H9 (cell line): Measurements from ENCODE around the gene SMAP1. TPM values are rescaled to one million over a fixed set of nuclear protein-coding genes. Genes with fewer than 3 reads are reported as not detected.

Source experiments
- DNase-seq: peaks from one replicate; pipeline ENCODE4 v3.0.0-alpha.2; 2017
- H2AFZ ChIP-seq: one replicate; pipeline ENCODE4 v1.6.1; 2013; ENCODE audit warnings: mild to moderate bottlenecking, low read length, control low read depth, moderate library complexity
- H2AK5ac ChIP-seq: 2 replicates; pipeline ENCODE4 v1.6.1; 2013; ENCODE audit warnings: low read length, control low read depth, mixed read lengths; ENCODE audit not compliant: insufficient read length
- H2BK120ac ChIP-seq: one replicate; pipeline ENCODE4 v1.6.1; 2013; ENCODE audit warnings: low read depth, mild to moderate bottlenecking, low read length, control low read depth, inconsistent platforms; ENCODE audit not compliant: poor library complexity, severe bottlenecking
- H2BK12ac ChIP-seq: 2 replicates; pipeline ENCODE4 v1.6.1; 2013; ENCODE audit warnings: low read length, control low read depth, mixed read lengths, low read depth; ENCODE audit not compliant: insufficient read length
- H2BK15ac ChIP-seq: 2 replicates; pipeline ENCODE4 v1.6.1; 2013; ENCODE audit warnings: low read depth, low read length, control low read depth
- H2BK20ac ChIP-seq: one replicate; pipeline ENCODE4 v1.6.1; 2013; ENCODE audit warnings: low read depth, mild to moderate bottlenecking, low read length, control low read depth, inconsistent platforms; ENCODE audit not compliant: poor library complexity, severe bottlenecking
- H2BK5ac ChIP-seq: 2 replicates; pipeline ENCODE4 v1.6.1; 2013; ENCODE audit warnings: low read length, control low read depth, mixed read lengths; ENCODE audit not compliant: insufficient read length
- H3K14ac ChIP-seq: 2 replicates; pipeline ENCODE4 v1.6.1; 2013; ENCODE audit warnings: low read length, control low read depth; ENCODE audit not compliant: insufficient read depth
- H3K18ac ChIP-seq: 2 replicates; pipeline ENCODE4 v1.6.1; 2013; ENCODE audit warnings: low read depth, mild to moderate bottlenecking, mixed read lengths, low read length, control low read depth; ENCODE audit not compliant: insufficient read length
- H3K23ac ChIP-seq: 2 replicates; pipeline ENCODE4 v1.6.1; 2013; ENCODE audit warnings: low read length, control low read depth, mixed read lengths, low read depth; ENCODE audit not compliant: insufficient read length
- H3K23me2 ChIP-seq: 2 replicates; pipeline ENCODE4 v1.6.1; 2013; ENCODE audit warnings: low read depth, mild to moderate bottlenecking, mixed read lengths, low read length, control low read depth; ENCODE audit not compliant: insufficient read length, poor library complexity, severe bottlenecking
- H3K27ac ChIP-seq: 2 replicates; pipeline ENCODE4 v1.5.1; 2013; ENCODE audit warnings: low read length, control low read depth, mixed read lengths, low read depth; ENCODE audit not compliant: insufficient read length
- H3K27me3 ChIP-seq: 2 replicates; pipeline ENCODE4 v1.6.1; 2013; ENCODE audit warnings: low read length, control low read depth, inconsistent platforms; ENCODE audit not compliant: insufficient read depth
- H3K4ac ChIP-seq: 2 replicates; pipeline ENCODE4 v1.6.1; 2013; ENCODE audit warnings: low read depth, mild to moderate bottlenecking, control low read depth, inconsistent platforms, low read length, moderate library complexity
- H3K4me1 ChIP-seq: 2 replicates; pipeline ENCODE4 v1.6.1; 2013; ENCODE audit warnings: low read length, control low read depth, inconsistent platforms; ENCODE audit not compliant: insufficient read depth
- H3K4me2 ChIP-seq: 2 replicates; pipeline ENCODE4 v1.6.1; 2013; ENCODE audit warnings: low read length, control low read depth, mixed read lengths; ENCODE audit not compliant: insufficient read length, insufficient read depth
- H3K56ac ChIP-seq: 2 replicates; pipeline ENCODE4 v1.6.1; 2013; ENCODE audit warnings: low read depth, mild to moderate bottlenecking, mixed read lengths, low read length, control low read depth; ENCODE audit not compliant: insufficient read length
- H3K79me1 ChIP-seq: 2 replicates; pipeline ENCODE4 v1.6.1; 2013; ENCODE audit warnings: low read depth, mild to moderate bottlenecking, moderate library complexity, low read length, control low read depth, inconsistent platforms; ENCODE audit not compliant: insufficient read depth, poor library complexity, severe bottlenecking
- H3K79me2 ChIP-seq: 2 replicates; pipeline ENCODE4 v1.6.1; 2013; ENCODE audit warnings: low read length, control low read depth, inconsistent platforms; ENCODE audit not compliant: insufficient read depth
- H3K9ac ChIP-seq: 2 replicates; pipeline ENCODE4 v1.6.1; 2013; ENCODE audit warnings: low read length, control low read depth, mixed read lengths; ENCODE audit not compliant: insufficient read length; ENCODE audit errors: extremely low read depth
- H3K9me3 ChIP-seq: one replicate; pipeline ENCODE4 v1.6.1; 2013; ENCODE audit warnings: low read depth, low read length, inconsistent platforms; ENCODE audit not compliant: control insufficient read depth
- H3T11ph ChIP-seq: one replicate; pipeline ENCODE4 v1.6.1; 2013; ENCODE audit warnings: mild to moderate bottlenecking, low read length, control low read depth, inconsistent platforms
- H4K20me1 ChIP-seq: one replicate; pipeline ENCODE4 v1.6.1; 2013; ENCODE audit not compliant: control insufficient read depth, insufficient read length, insufficient read depth
- H4K5ac ChIP-seq: 2 replicates; pipeline ENCODE4 v1.6.1; 2013; ENCODE audit warnings: low read depth, mild to moderate bottlenecking, mixed read lengths, low read length, control low read depth; ENCODE audit not compliant: insufficient read length
- H4K8ac ChIP-seq: replicated peaks from 2 replicates; pipeline ENCODE4 v1.6.1; 2013; ENCODE audit warnings: low read length, control low read depth, mixed read lengths, low read depth; ENCODE audit not compliant: insufficient read length
- H4K91ac ChIP-seq: 2 replicates; pipeline ENCODE4 v1.6.1; 2013; ENCODE audit warnings: low read depth, mild to moderate bottlenecking, moderate library complexity, mixed read lengths, low read length, control low read depth; ENCODE audit not compliant: insufficient read length
- H3K27ac Mint-ChIP-seq, 3 experiments: 2 replicates in 2 of 3; 3 replicates in 1 of 3; pipeline ENCODE4 v1.8.0; 2020 to 2021; ENCODE audit warnings: mixed read lengths in 3 of 3, mild to moderate bottlenecking in 1 of 3, moderate library complexity in 1 of 3
- H3K27me3 Mint-ChIP-seq: 2 replicates; pipeline ENCODE4 v1.8.0; 2021; ENCODE audit warnings: low read depth, mild to moderate bottlenecking, moderate library complexity, mixed read lengths
- H3K36me3 Mint-ChIP-seq, 3 experiments: 2 replicates in 2 of 3; 3 replicates in 1 of 3; pipeline ENCODE4 v1.8.0; 2020 to 2021; ENCODE audit warnings: low read depth in 3 of 3, mixed read lengths in 3 of 3; ENCODE audit not compliant: insufficient read depth in 1 of 3
- H3K4me1 Mint-ChIP-seq, 2 experiments: 2 replicates each; pipeline ENCODE4 v1.8.0; 2020; ENCODE audit warnings: mixed read lengths in 2 of 2
- H3K4me3 Mint-ChIP-seq, 2 experiments: 2 replicates in 1 of 2; 3 replicates in 1 of 2; pipeline ENCODE4 v1.8.0; 2020 to 2021; ENCODE audit warnings: mild to moderate bottlenecking in 2 of 2, mixed read lengths in 2 of 2, moderate library complexity in 1 of 2
- H3K9me3 Mint-ChIP-seq, 2 experiments: 2 replicates in 1 of 2; 3 replicates in 1 of 2; pipeline ENCODE4 v1.8.0; 2020; ENCODE audit warnings: mild to moderate bottlenecking in 2 of 2, mixed read lengths in 2 of 2, moderate library complexity in 1 of 2
- CTCF ChIP-seq: fragments of 200-600 bp; sonication (generic); conservative IDR thresholded peaks from 3 replicates; pipeline ENCODE4 v1.8.0; 2021; ENCODE audit warnings: antibody characterized with exemption, mild to moderate bottlenecking
- WGBS: extraction: QIAGEN DNeasy Blood & Tissue Kit; methylation state at CpG from one replicate; pipeline ENCODE4 v1.1.7; 2013; ENCODE audit warnings: missing lambda C conversion rate, low lambda C conversion rate, mixed read lengths; ENCODE audit not compliant: insufficient read length; ENCODE audit errors: extremely low coverage; 5-methylcytosine and 5-hydroxymethylcytosine counted together
- total RNA-seq: library from RNA; stranded (reverse); gene quantifications from 2 replicates; pipeline ENCODE4 v1.2.1, GENCODE V29; 2021

The SMAP1 gene
- total RNA-seq, 1 experiment from 2014 or later, result 29.3 TPM

GRCh38 chr6:70874181-70874913 lies 206.7 kb downstream of the SMAP1 start:
- Histone ChIP-seq H2BK12ac (no peak overlapping the region), H3K27me3 (no peaks in the 10 kb centered on the region), H4K20me1 (no peaks in the 10 kb centered on the region), H3K4me2 (no peak overlapping the region), H4K8ac (no peak overlapping the region), H2BK5ac (no peak overlapping the region), H3K79me2 (no peaks in the 10 kb centered on the region), H3K18ac (no peak overlapping the region), H2AFZ (no peak overlapping the region), H4K5ac (no peak overlapping the region), H3K23me2 (no peaks in the 10 kb centered on the region), H2BK15ac (no peak overlapping the region), H3K9me3 (no peaks in the 10 kb centered on the region), H3K79me1 (no peaks in the 10 kb centered on the region), H3K14ac (no peak overlapping the region), H2AK5ac (no peak overlapping the region), H4K91ac (no peak overlapping the region), H3K27ac (no peak overlapping the region), H3K23ac (no peak overlapping the region), H3K4ac (no peak overlapping the region), H2BK120ac (no peak overlapping the region), H3K56ac (no peak overlapping the region), H3K9ac (no peak overlapping the region), H3T11ph (no peak overlapping the region), H2BK20ac (no peak overlapping the region), H3K4me1 (no peaks in the 10 kb centered on the region)
- H3K27ac Mint-ChIP-seq, result no peak overlapping the region
- WGBS, result no CpG with 5 or more reads among the region's 3 CpGs
- peaks cover 28 to 31% of the 10 kb centered on the region in 2 experiments for H3K9me3 Mint-ChIP-seq
- DNase-seq, result no peak
- TF ChIP-seq CTCF, result no peak
- peaks cover 20 to 30% (median 20%) of the 10 kb centered on the region in 3 experiments for H3K36me3 Mint-ChIP-seq
- peaks cover under 1 to 6% of the 10 kb centered on the region in 2 experiments; a peak in 3 of 4 replicates for H3K4me1 Mint-ChIP-seq
- no peaks in the 10 kb centered on the region for H3K27me3 Mint-ChIP-seq
- no peak overlapping the region for H3K4me3 Mint-ChIP-seq
